GM19452 (cell line): Measurements from ENCODE around the gene WDR37.
"Not testable (repeated sequence)": the region's sequence is repeated elsewhere in the genome, so short reads cannot be mapped to it uniquely, and the experiment has no call there.

Experiments used
- ATAC-seq: cut with Tn5 transposase; IDR thresholded peaks from one replicate; pipeline ENCODE4 v1.9.1; 2021; ENCODE audit not compliant: unreplicated experiment

WDR37 gene

DNA sequence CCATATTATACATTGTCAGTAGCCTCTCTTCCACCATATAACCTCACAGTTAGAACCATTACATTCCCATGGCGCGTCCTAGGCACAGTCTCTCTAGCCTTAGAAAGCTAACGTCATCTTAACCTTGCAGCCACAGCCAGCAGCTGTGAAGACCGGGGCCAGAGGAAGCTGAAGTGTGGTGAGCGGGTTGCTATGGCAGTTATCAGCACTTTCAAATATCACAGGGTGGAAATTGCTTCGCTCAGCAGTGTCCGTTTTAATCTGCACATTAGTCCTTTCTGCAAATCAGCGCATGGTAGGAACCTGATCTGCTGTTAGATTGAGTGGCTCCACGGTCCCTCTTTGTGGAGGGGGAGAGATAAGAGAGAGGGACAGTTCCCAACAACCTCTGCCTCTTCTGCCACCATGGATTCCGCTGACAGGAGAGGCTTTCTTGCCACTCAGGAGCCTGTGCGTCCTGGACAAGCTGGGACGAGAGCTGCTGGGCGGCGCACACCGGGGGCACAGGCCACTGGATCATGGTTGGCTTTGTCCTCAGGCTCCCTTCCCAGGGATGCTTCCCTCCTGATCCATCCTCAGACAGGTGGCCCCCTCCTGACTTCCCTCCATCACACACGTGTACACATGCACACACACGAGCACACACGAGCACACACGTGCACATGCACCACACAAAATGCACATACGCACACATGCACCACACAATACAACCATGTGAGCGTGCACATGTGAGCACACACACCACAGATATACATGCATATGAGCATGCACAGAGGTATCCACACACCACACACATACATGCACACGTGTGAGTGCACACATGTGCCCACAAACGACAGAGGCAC lies 93.8 kb downstream of the WDR37 start:
- no peak for ATAC-seq

GRCh38 chr10:1150638-1150955 lies 94.4 kb downstream of the WDR37 start:
- ATAC-seq, result no peak

DNA sequence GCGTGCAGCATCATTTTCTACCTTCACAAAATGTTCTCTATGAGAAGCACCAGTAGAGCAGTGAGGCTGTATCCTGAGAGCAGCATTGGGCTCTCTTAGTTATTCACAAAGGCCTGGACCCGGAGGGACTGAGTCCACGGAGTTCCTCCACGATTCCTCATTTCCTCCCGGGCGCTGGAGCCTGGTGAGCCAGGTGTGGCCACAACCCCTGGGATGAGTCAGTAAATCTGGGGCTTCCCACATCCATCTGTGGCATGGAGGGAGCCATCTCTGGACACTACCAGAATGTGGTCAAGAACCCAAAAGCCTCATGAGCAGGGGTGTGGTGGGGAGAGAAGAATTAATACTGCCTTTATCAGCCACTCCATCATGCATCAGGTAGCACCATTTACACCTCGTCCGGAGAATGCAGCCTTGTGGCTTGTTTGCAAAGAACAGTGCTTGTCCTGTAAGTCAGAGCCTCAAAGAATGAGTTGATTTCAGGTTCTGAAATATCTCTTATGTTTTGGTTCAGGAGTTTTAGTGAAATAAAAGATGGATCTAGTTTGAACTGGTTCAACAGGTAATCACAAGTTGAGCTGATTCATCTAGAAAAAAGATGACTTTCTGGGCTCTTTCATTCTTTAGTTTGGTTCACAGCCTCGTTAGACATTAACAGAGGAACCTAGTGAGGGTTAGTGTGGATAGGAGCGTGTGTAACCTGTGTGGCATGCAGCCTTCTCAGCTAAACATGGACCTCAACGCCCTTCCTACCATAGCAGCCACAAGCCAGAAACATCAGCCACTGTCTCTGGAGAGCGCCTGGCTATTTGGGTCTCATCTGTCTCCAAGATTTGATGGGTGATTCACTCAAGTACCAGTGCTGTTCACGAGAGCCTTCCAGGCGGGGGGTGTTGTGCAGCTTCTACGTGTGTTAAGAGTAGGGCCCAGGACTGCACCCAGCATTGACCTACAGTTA lies 95.2 kb downstream of the WDR37 start:
- peak; percentile 54 for ATAC-seq

GRCh38 chr10:1152386-1153250 lies 96.4 kb downstream of the WDR37 start:
- ATAC-seq, result no peak

GRCh38 chr10:1153251-1153763 lies 97.1 kb downstream of the WDR37 start:
- no peak for ATAC-seq

GRCh38 chr10:1153805-1154351 lies 97.7 kb downstream of the WDR37 start:
- no peak for ATAC-seq

GRCh38 chr10:1154531-1155295 lies 98.5 kb downstream of the WDR37 start:
- no peak for ATAC-seq

DNA sequence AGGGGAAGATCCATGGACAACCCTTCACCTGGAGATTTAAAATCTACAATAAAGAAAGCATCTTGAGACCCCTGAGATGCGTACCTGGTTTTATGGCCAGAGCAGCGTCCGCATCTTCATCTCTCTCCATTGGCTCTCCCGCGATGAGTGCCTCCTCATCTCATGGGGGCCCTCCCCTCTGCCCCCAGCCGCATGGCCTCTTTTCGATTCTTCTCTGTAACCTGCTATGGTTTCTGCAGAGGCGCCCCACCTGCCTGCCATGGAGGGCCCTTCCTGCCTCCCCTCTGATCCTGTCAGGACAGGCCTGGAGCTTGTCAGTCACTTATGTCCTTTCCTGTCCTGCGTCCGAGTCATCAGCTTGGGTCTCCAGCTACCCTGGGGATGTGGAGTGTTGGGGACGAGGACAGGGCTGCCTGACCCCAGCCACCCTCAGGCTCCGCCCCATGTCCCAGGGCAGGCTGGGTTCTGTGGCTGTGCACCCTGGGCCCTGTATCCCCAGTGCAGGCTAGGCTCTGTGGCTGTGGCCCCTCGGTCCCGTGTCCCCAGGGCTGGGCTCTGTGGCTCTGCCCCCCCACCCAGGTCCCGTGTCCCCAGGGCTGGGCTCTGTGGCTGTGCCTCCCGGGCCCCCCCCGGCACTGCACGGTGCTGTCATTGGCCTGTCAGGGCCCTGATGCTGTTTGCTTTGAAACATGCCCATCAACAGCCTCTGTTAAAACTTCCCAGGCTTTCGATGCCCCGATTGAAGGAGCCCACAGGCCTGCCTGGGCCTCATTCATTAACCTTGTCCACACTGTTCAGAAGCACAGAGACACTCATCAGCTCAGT lies 99.8 kb downstream of the WDR37 start:
- ATAC-seq, result no peak

DNA sequence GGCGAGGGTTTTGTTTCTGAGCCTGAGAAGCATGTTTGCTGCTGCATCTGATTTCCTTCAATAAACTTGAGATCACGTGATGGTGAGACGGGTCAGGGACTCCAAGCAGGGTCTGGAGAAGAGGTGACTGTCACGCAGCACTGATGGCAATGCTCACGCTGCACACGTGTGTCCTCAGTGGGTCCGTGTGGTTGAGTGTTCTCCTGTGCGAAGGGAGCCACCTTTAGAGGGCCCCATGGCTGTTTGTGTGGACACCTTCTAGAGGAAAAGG lies 100.4 kb downstream of the WDR37 start:
- no peak for ATAC-seq

DNA sequence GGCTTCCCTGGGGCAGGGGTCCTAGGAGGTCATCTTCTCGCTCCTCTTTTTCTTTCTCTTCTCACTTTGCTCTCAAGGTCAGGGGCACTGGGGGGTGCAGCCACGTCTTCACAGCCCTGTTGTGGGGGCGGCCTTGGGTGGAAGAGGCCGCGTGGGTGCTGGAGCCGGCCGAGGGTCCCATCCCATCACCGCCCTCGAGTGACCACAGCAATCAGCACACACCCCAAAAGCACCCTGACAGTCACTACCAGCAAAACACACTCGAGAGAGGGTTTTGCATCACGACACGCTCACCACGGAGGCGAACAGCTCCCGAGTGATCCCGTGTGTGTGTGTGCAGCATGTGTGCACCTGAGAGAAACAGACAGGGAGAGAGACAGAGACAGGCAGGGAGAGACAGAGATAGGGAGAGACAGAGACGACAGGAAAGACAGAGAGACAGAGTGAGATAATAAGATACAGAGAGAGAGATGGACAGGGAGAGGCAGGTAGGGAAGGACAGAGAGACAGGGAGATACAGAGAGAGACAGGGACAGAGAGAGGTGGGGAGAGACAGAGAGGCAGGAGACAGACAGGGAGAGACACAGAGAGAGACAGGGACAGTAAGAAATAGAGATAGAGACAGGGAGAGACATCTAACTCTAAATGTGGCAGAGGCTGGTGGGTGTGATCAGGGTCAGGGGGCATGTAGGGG lies 100.9 kb downstream of the WDR37 start:
- ATAC-seq, result no peak

GRCh38 chr10:1157615-1157933 lies 101.4 kb downstream of the WDR37 start:
- no peak for ATAC-seq

GRCh38 chr10:1158066-1158465 lies 101.9 kb downstream of the WDR37 start:
- ATAC-seq, result no peak

- ATAC-seq, result not testable (repeated sequence)
These were observed 102.4 kb downstream of the WDR37 start for GRCh38 chr10:1158536-1158935.

- ATAC-seq, result no peak
These were observed 103.2 kb downstream of the WDR37 start for GRCh38 chr10:1159131-1160061.

DNA sequence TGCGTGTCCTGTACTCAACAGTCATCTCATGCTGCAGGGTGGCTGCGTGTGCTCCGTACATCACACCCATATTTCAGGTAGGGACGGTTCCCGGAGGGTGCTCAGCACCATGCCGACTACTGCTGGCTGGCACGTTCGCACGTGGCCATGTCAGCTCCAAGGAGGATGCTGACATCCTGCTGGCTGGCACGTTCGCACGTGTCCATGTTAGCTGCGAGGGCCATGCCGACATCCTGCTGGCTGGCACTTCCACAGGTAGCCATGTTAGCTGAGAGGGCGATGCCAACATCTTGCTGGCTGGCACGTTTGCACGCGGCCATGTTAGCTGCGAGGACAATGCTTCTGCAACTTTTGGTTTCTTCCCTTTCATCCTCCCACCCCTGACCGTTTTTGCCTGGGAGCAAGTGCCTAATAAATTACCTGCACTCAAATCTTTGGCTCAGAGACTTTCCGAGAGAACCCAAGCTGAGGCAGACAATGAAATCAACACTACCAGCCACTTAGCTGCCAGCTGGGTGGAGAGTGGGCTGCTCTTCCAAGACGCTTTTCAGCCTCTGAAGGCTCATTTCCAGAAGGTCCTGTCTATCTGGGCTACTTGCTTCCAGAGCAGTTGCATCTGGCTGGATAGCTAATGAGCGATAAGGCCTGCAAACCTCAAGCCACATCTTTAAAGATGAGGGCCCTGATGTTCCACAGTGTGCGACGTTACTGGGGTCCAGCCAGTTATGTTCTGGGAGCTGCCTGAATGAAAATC lies 104.6 kb downstream of the WDR37 start:
- ATAC-seq, result no peak

DNA sequence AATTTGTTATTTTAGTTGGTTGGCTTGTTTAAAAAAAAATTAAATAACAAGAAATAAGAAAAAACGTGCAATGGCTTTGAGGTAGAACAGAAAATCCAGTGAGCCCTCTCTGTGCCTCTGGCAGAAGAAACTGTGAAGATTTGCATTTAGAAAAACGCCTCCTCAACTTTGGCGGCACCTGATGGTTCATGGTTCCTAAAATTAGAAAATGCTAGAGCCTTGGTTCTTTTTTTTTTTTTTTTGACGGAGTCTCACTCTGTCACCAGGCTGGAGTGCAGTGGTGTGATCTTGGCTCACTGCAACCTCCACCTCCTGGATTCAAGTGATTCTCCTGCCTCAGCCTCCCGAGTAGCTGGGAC lies 105.1 kb downstream of the WDR37 start:
- not testable (repeated sequence) for ATAC-seq
